Choroid plexus epithelial cell (primary cell): Measurements from ENCODE around the gene TTLL5.

ENCODE experiments used
- DNase-seq: peaks from one replicate; pipeline ENCODE4 v3.0.0-alpha.2; 2010; ENCODE audit warnings: low read depth
- H3K4me3 ChIP-seq: 2 replicates; pipeline ENCODE4 v1.5.1; 2011; ENCODE audit warnings: low read depth, mild to moderate bottlenecking, control low read depth, low read length, moderate library complexity
- CTCF ChIP-seq: conservative IDR thresholded peaks from 2 replicates; pipeline ENCODE4 v1.5.1; 2011; ENCODE audit warnings: low read depth, mild to moderate bottlenecking, control low read depth, inconsistent platforms, low read length, moderate library complexity

Gene TTLL5

GRCh38 chr14:75626396-75626795 lies 34.6 kb upstream of the TTLL5 start:
- H3K4me3 ChIP-seq = no peak overlapping the region
- DNase-seq = no peak
- TF ChIP-seq CTCF = no peak

- no peak for DNase-seq
- H3K4me3 ChIP-seq = no peak overlapping the region
- TF ChIP-seq CTCF = no peak
These were observed 34.2 kb upstream of the TTLL5 start for GRCh38 chr14:75626863-75627262.

GRCh38 chr14:75627406-75627805 lies 33.6 kb upstream of the TTLL5 start:
- DNase-seq = no peak
- no peak overlapping the region for H3K4me3 ChIP-seq
- no peak for TF ChIP-seq CTCF

- no peak for DNase-seq
- no peak for TF ChIP-seq CTCF
- H3K4me3 ChIP-seq = no peak overlapping the region
These were observed 32.2 kb upstream of the TTLL5 start for GRCh38 chr14:75628816-75629215.

- H3K4me3 ChIP-seq = no peak overlapping the region
- no peak for DNase-seq
- TF ChIP-seq CTCF = no peak
These were observed 30.2 kb upstream of the TTLL5 start for GRCh38 chr14:75630695-75631452.

GRCh38 chr14:75631453-75631831 lies 29.6 kb upstream of the TTLL5 start:
- no peak for TF ChIP-seq CTCF
- no peak overlapping the region for H3K4me3 ChIP-seq
- no peak for DNase-seq

GRCh38 chr14:75634848-75635247 lies 26.2 kb upstream of the TTLL5 start:
- no peak for DNase-seq
- no peak for TF ChIP-seq CTCF
- H3K4me3 ChIP-seq = no peak overlapping the region
